Activated CD4-positive, alpha-beta T cell treated with anti-CD3 and anti-CD28 coated beads, Interleukin-2, Interleukin-4, amounts not matched to agents 100 ng/mL and 50 ng/mL, durations not matched to agents 16 hours and 8 hours (primary cell): ENCODE measurements around the gene CCR7.
A peak's percentile ranks its signal among the peaks of the same experiment; 100 is the strongest.

ENCODE experiments used
- DNase-seq: peaks from one replicate; pipeline ENCODE4 v3.0.0-alpha.2; 2020; ENCODE audit warnings: low spot score

The CCR7 gene

GRCh38 chr17:40516581-40517285, 48.5 kb downstream of the CCR7 start:
- peak; percentile 92 for DNase-seq

GRCh38 chr17:40515491-40516041, 49.7 kb downstream of the CCR7 start:
- DNase-seq = peak; percentile 78

- DNase-seq = no peak
Measured at GRCh38 chr17:40515011-40515410, 50.3 kb downstream of the CCR7 start.

- no peak for DNase-seq
Measured at GRCh38 chr17:40514013-40514875, 51.0 kb downstream of the CCR7 start.

GRCh38 chr17:40511667-40512220, 53.5 kb downstream of the CCR7 start:
- DNase-seq = no peak

- no peak for DNase-seq
Measured at GRCh38 chr17:40511136-40511535, 54.1 kb downstream of the CCR7 start.

GRCh38 chr17:40510328-40510648, 55.0 kb downstream of the CCR7 start:
- no peak for DNase-seq

GRCh38 chr17:40509626-40510327, 55.5 kb downstream of the CCR7 start:
- DNase-seq = no peak

GRCh38 chr17:40506786-40507185, 58.5 kb downstream of the CCR7 start:
- no peak for DNase-seq
